ENCODE results near the gene WNK2. TPM values are rescaled to one million over a fixed set of nuclear protein-coding genes. Genes with fewer than 3 reads are reported as not detected.

Gene WNK2
- total and polyA plus RNA-seq, 7 donors, result 8.1 to 58.8 (median 35.5) TPM

- no peak for TF ChIP-seq CTCF (IDR thresholded peaks at IDR 0.05)
- Histone ChIP-seq H3K9me3 (no peaks in the 10 kb centered on the region), H3K4me1 (no peaks in the 10 kb centered on the region), H3K36me3 (ENCODE audit: insufficient read depth in 1 of 2, low read depth in 1 of 2) (no peaks in the 10 kb centered on the region), H3K27me3 (ENCODE audit: insufficient read depth in 3 of 3, low read length in 2 of 3) (no peaks in the 10 kb centered on the region), H3K27ac (no peak overlapping the region), H3K4me3 (no peak overlapping the region)
- 92 to 100% (median 97%) methylated on average over 1 of the region's 1 CpG for WGBS, 3 donors
- ATAC-seq (no peak), DNase-seq (no peak)
- intact Hi-C loops (cut with DNase I), result no loop called here
Measured at GRCh38 chr9:93369686-93370085, 185.7 kb downstream of the WNK2 start.

Other genes starting within 250 kb of the WNK2 start
- 1 to 10 TPM; 1.2 to 2.5 (median 1.8) TPM for gene FGD3, start 236.6 kb upstream of the WNK2 start, total RNA-seq
- gene FGD3, start 236.6 kb upstream of the WNK2 start, polyA plus RNA-seq, result under 1 TPM; 0.45 to 0.68 (median 0.58) TPM
- under 1 TPM in 2 of 4 donors, not detected in 2; 0.34 to 0.54 TPM for gene SUSD3, start 125.4 kb upstream of the WNK2 start, total RNA-seq
- under 1 TPM; 0.13 to 0.65 (median 0.31) TPM for gene SUSD3, start 125.4 kb upstream of the WNK2 start, polyA plus RNA-seq
- 10 to 100 TPM; 27.9 to 46.7 (median 38.2) TPM for gene CARD19, start 87.9 kb upstream of the WNK2 start, total RNA-seq
- gene CARD19, start 87.9 kb upstream of the WNK2 start, polyA plus RNA-seq, result 10 to 100 TPM; 62.1 to 86.3 (median 66.1) TPM
- gene NINJ1, start 49.9 kb upstream of the WNK2 start, total RNA-seq, result 10 to 100 TPM; 17.8 to 24.8 (median 21.2) TPM
- gene NINJ1, start 49.9 kb upstream of the WNK2 start, polyA plus RNA-seq, result 10 to 100 TPM; 19.2 to 40.1 (median 22.8) TPM

Measured in psoas muscle (tissue), 8 donors.